Renal pelvis (tissue), 4 donors: ENCODE measurements around the gene BCAS4. TPM values are rescaled to one million over a fixed set of nuclear protein-coding genes. Genes with fewer than 3 reads are reported as not detected.
"Not testable (repeated sequence)": the region's sequence is repeated elsewhere in the genome, so short reads cannot be mapped to it uniquely, and the experiment has no call there.

ENCODE experiments used
- DNase-seq: peaks from one replicate; pipeline ENCODE4 v3.0.0-alpha.2; 2013
- polyA plus RNA-seq, 3 donors: library from polyadenylated mRNA; unstranded; fragments of 120-200 nt; gene quantifications; one replicate each; pipeline ENCODE4 v1.2.1, GENCODE V29; 2013; ENCODE audit not compliant: insufficient read length in 3 of 3

BCAS4 gene
- polyA plus RNA-seq, 3 donors: 4.7 to 6.2 (median 5.5) TPM

DNA sequence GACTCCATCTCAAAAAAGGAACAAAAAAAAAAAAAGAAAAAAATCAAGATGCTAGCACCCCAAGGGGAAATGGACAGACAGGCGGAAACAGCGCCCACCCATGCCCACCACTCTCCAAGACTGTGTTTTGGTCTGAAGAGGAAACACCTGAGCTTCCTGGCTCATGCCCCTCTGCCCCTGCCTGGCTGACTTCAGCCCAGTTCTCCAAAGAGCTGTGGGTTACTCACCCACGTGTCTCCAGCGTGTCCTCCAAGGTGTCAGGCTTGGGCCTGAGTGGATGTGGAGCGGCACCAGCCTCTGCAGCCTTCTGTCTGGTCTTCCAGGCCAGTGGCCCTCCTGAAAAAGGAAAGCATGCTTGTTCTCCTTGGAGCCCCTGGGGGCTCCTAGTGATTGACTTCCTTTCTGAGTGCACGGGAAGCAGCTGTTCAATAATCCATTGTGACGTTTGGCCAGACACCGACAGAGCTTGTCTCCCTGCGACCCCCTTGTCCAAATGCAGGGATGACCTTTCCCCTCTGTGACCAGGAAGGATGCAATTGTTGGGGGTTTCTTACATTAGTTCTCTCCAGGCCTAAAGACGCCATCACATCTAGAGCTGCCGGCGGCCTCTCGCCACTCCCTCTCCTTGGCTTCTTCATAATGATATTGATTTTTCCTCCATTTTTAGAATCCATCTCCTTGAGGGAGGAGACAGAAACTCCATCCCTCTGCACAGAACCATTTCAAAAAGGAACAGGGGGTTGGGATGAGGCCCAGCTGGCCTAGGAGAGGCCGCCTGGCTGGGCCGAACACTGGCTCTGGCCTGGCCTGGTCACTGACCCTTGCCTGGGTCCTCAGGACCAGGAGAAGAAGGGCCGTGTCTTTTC, 77.9 kb downstream of the BCAS4 start:
- no peak for DNase-seq

DNA sequence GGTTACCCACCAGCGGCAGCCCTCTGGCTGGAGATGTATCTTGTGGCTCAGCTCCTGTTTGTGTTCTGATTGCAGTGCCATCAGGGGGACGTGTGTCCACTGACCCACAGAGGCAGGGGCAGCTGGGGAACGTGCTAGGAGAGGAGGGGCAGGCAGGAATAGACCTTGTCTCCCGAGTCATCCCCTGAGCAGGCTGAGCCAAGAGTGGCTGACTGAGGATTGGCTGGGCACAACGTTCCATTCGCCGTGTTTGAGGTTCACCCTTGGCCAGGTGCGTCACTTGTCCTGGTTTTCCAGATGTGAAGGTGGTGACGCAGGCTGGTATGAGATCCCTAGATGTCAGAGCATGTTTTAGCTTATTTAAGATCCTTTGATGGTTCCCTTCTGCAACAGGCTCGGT, 78.7 kb downstream of the BCAS4 start:
- DNase-seq: no peak

- DNase-seq: no peak
Observed at GRCh38 chr20:50874111-50874757, 79.4 kb downstream of the BCAS4 start.

- DNase-seq: no peak
Observed at GRCh38 chr20:50874758-50875665, 80.2 kb downstream of the BCAS4 start.

DNA sequence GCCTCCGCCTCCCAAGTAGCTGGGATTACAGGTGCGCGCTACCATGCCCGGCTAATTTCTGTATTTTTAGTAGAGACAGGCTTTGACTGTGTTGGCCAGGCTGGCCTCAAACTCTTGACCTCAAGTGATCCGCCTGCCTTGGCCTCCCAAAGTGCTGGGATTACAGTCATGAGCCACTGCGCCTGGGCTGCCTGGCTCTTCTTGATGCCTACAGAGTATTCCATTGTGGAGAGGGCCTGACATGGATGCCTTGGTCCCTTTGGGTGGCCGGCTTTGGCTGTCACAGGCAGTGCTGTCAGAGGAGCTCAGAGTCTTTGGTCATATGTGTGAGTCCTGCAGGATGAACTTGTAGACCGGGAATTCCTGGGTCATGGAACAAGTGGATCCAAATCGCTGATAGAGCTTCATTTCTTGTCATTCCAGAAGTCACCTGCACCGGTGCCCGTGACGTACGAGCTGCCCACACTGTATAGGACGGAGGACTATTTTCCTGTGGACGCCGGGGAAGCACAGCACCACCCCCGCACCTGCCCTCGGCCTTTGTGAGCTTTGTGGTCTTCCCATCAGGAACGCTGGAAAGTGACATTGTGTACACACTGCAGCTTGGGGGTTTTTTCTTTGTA, 81.3 kb downstream of the BCAS4 start:
- DNase-seq: no peak

DNA sequence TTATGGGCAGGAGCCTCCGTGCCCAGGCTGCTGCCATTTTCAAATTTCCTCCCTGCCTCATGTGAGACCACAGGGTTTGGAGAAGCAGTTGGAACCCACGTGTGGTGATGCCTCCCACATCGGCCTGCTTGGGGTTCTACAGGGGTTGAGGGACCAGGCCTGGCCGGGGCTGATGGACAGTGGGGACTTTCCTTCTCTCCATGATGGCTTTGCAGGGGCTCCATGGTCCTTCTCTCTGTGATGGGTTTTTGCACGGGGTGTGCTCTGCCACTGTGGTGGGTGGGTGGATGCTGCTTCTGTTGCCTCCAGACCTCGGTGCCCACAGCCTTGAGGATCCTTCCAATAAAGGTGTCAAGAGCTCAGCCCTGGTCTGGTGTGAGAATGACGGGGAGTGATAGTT, 82.0 kb downstream of the BCAS4 start:
- no peak for DNase-seq

GRCh38 chr20:50877232-50877743, 82.4 kb downstream of the BCAS4 start:
- DNase-seq: no peak

DNA sequence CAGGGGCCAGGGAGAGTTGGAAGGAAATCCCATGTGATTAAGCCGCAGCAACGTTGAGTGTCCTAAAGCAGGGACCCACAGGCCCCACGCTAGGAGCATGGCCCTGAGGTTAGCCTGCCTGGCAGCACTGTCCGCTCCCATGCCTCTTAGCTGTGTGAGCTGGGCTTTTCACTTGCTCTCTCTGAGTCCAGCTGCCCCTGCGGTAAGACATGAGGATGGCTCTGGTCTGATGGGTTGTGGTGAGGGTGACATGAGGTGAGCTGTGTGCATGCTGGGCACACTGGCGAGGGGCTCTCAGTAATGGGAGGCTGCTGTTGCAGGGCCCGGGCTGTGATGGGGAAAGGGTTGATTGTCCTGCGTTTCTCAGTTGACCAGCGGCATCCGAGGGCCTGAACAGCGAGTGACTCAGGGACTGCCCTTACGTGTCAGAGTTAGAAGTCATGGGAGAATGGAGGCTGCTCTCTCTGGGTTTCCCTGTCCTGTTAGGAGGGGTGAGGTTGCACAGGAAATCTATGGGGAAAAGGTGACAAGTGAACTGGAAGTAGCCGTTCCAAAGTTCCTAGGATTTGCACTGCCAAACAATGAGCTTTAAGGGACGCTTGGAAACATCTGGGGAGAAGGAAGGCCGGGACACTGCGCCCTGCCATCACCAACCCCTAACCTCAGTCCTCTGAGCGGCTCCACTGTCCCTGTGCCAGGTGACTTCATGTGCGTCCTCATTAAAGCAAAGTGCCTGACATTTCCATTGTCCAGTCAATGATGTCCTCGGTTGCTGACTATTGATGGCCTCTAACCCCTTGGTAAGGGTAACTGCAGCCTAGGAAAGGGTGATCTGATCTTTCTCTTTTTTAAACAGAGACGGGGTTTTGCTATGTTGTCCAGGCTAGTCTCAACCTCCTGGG, 85.0 kb downstream of the BCAS4 start:
- DNase-seq: no peak

- DNase-seq: not testable (repeated sequence)
Observed at GRCh38 chr20:50881759-50882424, 87.0 kb downstream of the BCAS4 start.

DNA sequence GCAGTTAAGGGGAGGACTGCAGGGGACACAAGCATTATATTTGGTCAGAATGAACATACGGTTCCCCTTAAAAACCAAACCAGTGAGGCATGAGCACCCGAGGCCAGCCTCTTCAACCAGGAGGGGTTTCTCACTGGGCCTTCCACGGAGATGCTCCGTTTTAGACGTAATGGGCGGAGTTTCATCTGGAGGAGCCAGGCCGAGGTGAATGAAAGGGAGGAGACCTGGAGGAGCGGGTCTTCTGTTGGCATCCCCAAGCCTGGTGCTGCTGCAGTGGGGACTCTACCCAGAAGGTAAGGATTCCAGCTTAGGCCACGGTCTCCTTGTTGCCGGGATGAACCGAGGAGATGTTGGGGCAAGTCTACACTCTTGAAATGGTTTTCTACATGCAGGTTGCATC, 89.0 kb downstream of the BCAS4 start:
- no peak for DNase-seq

DNA sequence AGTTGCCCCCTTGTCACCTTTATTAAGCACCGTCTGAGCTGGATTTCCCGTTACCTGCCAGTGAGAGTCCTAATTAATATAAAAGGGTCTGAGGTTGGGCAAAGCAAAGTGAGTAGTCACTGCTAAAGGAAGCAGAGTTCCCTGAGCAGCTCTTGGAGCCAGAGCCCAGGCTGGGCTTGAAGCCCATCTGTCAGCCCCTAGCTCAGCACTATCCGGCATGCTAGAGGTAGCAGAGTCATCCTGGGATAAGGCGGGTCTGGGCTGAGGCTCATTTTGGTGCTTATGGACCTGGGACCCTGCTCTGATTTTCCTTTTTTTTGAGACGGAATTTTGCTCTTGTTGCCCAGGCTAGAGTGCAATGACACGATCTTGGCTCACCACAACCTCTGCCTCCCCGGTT, 90.2 kb downstream of the BCAS4 start:
- no peak for DNase-seq

GRCh38 chr20:50885781-50886180, 90.9 kb downstream of the BCAS4 start:
- DNase-seq: no peak

- DNase-seq: no peak
Observed at GRCh38 chr20:50886184-50886790, 91.4 kb downstream of the BCAS4 start.

GRCh38 chr20:50887576-50887975, 92.7 kb downstream of the BCAS4 start:
- DNase-seq: no peak

DNA sequence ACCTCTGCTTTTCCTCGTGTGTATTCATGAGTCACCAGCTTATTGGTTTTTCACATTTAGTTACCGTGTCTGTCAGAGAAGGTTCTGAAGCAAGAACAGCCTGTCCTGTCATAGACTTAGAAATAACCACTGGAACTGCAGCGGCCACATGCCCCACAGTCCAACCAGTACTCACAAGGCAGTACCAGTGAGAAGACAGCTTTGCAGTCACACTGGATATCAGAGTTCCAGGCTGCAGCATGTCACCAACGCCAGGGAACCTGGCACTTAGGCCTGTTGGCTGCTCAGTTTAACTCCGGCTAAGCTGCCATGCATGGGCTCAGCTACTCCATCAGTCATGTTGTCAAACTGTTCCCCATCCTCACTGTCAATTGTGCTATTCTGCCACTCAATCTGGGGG, 96.3 kb downstream of the BCAS4 start:
- no peak for DNase-seq

GRCh38 chr20:50892394-50892793, 97.5 kb downstream of the BCAS4 start:
- DNase-seq: no peak

GRCh38 chr20:50893620-50894019, 98.8 kb downstream of the BCAS4 start:
- no peak for DNase-seq

- no peak for DNase-seq
Observed at GRCh38 chr20:50895111-50895830, 100.4 kb downstream of the BCAS4 start.

DNA sequence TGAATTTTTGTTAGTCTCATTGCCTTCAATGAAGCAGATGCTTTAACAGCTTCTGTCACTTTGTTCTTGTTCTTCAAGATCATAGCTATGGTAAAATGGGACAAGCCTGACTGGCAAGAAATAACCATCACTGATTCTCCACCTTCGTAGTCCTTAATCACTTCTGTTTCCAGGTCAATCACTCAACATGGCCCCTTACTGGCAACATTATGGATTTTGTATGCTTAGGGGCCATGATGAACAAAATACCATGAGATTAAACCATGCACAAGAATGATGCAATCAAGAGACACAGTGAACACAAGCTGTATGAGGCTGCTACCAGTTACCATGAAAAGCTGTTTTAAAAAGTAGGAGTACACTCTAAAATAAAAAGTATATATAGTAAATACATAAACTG, 103.6 kb downstream of the BCAS4 start:
- no peak for DNase-seq
